ENCODE results near the gene ADORA2A. TPM values are rescaled to one million over a fixed set of nuclear protein-coding genes. Genes with fewer than 3 reads are reported as not detected.

The ADORA2A gene
- total RNA-seq, 1 donor from 2014 or later: 3.5 TPM

DNA sequence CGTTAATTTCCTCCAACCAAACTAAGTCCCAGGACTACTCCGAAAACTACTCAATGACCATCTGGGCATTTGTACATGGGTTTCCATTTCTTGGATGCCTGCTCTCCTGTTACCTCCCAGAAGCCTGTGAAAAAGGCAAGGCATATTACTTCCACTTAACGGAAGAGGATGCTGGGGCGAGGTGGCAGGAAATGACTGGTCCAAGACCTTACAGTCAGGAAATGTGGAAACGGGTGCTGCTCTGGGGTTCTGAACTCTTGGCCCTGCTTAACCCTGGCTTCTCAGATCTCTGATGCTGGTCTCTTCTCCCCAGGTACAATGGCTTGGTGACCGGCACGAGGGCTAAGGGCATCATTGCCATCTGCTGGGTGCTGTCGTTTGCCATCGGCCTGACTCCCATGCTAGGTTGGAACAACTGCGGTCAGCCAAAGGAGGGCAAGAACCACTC, 12.9 kb downstream of the ADORA2A start:
- no peaks in the 10 kb centered on the region for H3K27me3 Mint-ChIP-seq (ENCODE audit: unreplicated experiment)
- no peak for TF ChIP-seq CTCF (IDR thresholded peaks at IDR 0.05)
- H3K4me1 Mint-ChIP-seq (ENCODE audit: unreplicated experiment): peaks cover 23% of the 10 kb centered on the region
- no peak overlapping the region for H3K27ac Mint-ChIP-seq (ENCODE audit: unreplicated experiment)
- H3K36me3 Mint-ChIP-seq (ENCODE audit: unreplicated experiment): no peaks in the 10 kb centered on the region
- no peak overlapping the region for H3K4me3 Mint-ChIP-seq (ENCODE audit: unreplicated experiment)
- no peak for DNase-seq (ENCODE audit: extremely low spot score, unreplicated experiment)
- no peaks in the 10 kb centered on the region for H3K9me3 Mint-ChIP-seq (ENCODE audit: unreplicated experiment)

GRCh38 chr22:24440718-24441405, 13.5 kb downstream of the ADORA2A start:
- DNase-seq (ENCODE audit: extremely low spot score, unreplicated experiment): no peak
- no peak overlapping the region for H3K4me3 Mint-ChIP-seq (ENCODE audit: unreplicated experiment)
- peaks cover 24% of the 10 kb centered on the region for H3K4me1 Mint-ChIP-seq (ENCODE audit: unreplicated experiment)
- H3K36me3 Mint-ChIP-seq (ENCODE audit: unreplicated experiment): no peaks in the 10 kb centered on the region
- no peak overlapping the region for H3K27ac Mint-ChIP-seq (ENCODE audit: unreplicated experiment)
- no peaks in the 10 kb centered on the region for H3K27me3 Mint-ChIP-seq (ENCODE audit: unreplicated experiment)
- TF ChIP-seq CTCF (IDR thresholded peaks at IDR 0.05): no peak
- H3K9me3 Mint-ChIP-seq (ENCODE audit: unreplicated experiment): no peaks in the 10 kb centered on the region

DNA sequence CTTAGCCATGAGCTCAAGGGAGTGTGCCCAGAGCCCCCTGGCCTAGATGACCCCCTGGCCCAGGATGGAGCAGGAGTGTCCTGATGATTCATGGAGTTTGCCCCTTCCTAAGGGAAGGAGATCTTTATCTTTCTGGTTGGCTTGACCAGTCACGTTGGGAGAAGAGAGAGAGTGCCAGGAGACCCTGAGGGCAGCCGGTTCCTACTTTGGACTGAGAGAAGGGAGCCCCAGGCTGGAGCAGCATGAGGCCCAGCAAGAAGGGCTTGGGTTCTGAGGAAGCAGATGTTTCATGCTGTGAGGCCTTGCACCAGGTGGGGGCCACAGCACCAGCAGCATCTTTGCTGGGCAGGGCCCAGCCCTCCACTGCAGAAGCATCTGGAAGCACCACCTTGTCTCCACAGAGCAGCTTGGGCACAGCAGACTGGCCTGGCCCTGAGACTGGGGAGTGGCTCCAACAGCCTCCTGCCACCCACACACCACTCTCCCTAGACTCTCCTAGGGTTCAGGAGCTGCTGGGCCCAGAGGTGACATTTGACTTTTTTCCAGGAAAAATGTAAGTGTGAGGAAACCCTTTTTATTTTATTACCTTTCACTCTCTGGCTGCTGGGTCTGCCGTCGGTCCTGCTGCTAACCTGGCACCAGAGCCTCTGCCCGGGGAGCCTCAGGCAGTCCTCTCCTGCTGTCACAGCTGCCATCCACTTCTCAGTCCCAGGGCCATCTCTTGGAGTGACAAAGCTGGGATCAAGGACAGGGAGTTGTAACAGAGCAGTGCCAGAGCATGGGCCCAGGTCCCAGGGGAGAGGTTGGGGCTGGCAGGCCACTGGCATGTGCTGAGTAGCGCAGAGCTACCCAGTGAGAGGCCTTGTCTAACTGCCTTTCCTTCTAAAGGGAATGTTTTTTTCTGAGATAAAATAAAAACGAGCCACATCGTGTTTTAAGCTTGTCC, 14.3 kb downstream of the ADORA2A start:
- H3K27ac Mint-ChIP-seq (ENCODE audit: unreplicated experiment): no peak overlapping the region
- H3K27me3 Mint-ChIP-seq (ENCODE audit: unreplicated experiment): no peaks in the 10 kb centered on the region
- no peaks in the 10 kb centered on the region for H3K9me3 Mint-ChIP-seq (ENCODE audit: unreplicated experiment)
- DNase-seq (ENCODE audit: extremely low spot score, unreplicated experiment): no peak
- peaks cover 20% of the 10 kb centered on the region for H3K4me1 Mint-ChIP-seq (ENCODE audit: unreplicated experiment)
- no peak for TF ChIP-seq CTCF (IDR thresholded peaks at IDR 0.05)
- no peaks in the 10 kb centered on the region for H3K36me3 Mint-ChIP-seq (ENCODE audit: unreplicated experiment)
- H3K4me3 Mint-ChIP-seq (ENCODE audit: unreplicated experiment): no peak overlapping the region

- Mint-ChIP-seq H3K27me3 (ENCODE audit: unreplicated experiment) (no peaks in the 10 kb centered on the region), H3K4me1 (ENCODE audit: unreplicated experiment) (peaks cover 19% of the 10 kb centered on the region), H3K4me3 (ENCODE audit: unreplicated experiment) (no peak overlapping the region), H3K27ac (ENCODE audit: unreplicated experiment) (no peak overlapping the region), H3K9me3 (ENCODE audit: unreplicated experiment) (no peaks in the 10 kb centered on the region), H3K36me3 (ENCODE audit: unreplicated experiment) (no peaks in the 10 kb centered on the region)
- no peak for DNase-seq (ENCODE audit: extremely low spot score, unreplicated experiment)
- no peak for TF ChIP-seq CTCF (IDR thresholded peaks at IDR 0.05)
Measured at GRCh38 chr22:24442352-24442744, 14.9 kb downstream of the ADORA2A start.

GRCh38 chr22:24443668-24444067, 16.3 kb downstream of the ADORA2A start:
- Mint-ChIP-seq H3K4me1 (ENCODE audit: unreplicated experiment) (peaks cover 10% of the 10 kb centered on the region), H3K36me3 (ENCODE audit: unreplicated experiment) (no peaks in the 10 kb centered on the region), H3K27ac (ENCODE audit: unreplicated experiment) (no peak overlapping the region), H3K9me3 (ENCODE audit: unreplicated experiment) (no peaks in the 10 kb centered on the region), H3K4me3 (ENCODE audit: unreplicated experiment) (no peak overlapping the region), H3K27me3 (ENCODE audit: unreplicated experiment) (no peaks in the 10 kb centered on the region)
- no peak for DNase-seq (ENCODE audit: extremely low spot score, unreplicated experiment)
- no peak for TF ChIP-seq CTCF (IDR thresholded peaks at IDR 0.05)

Data from osteocyte (in vitro differentiated cells).